ENCODE results near the gene IRF7.

IRF7 gene

DNA sequence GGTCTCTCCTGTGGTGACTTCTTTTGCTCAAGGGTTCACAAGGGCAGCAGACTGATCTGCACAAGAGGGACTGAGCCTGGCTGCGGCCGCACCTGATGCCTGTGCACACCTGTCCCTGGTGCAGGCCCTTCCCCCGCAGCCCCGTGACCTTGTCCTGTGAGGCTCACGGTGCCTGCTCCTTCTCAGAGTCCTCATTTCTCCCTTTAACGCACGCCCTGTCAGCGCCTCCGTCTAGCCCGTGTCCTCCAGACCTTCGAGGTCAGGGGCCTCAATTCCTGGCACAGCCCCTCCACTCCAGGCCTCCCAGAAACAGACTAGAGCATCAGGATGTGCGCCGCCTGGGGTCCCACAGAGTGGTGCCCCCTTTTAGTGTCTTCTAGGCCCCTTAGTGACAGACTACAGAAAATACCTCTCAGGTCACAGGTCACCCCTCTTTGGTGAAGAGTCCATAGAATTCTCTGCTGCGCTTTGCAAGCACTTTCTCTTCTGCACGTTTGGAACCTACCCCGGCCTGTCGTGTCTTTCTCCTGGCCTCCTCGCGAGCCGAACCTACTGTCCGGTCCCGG, 20.3 kb upstream of the IRF7 start:
- TF ChIP-seq ZBTB7A (IDR thresholded peaks at IDR 0.05; ENCODE audit: low read depth) = no peak
- no peak for TF ChIP-seq RAD21 (IDR thresholded peaks at IDR 0.05; ENCODE audit: low read depth)
- TF ChIP-seq CEBPB (IDR thresholded peaks at IDR 0.05) = no peak
- no peak for TF ChIP-seq YY1 (IDR thresholded peaks at IDR 0.05; ENCODE audit: low read depth)
- no peak for TF ChIP-seq TCF12 (IDR thresholded peaks at IDR 0.05; ENCODE audit: low read depth)
- TF ChIP-seq FOXM1 (IDR thresholded peaks at IDR 0.05; ENCODE audit: borderline replicate concordance, low read depth) = no peak
- TF ChIP-seq, protein P1, sequence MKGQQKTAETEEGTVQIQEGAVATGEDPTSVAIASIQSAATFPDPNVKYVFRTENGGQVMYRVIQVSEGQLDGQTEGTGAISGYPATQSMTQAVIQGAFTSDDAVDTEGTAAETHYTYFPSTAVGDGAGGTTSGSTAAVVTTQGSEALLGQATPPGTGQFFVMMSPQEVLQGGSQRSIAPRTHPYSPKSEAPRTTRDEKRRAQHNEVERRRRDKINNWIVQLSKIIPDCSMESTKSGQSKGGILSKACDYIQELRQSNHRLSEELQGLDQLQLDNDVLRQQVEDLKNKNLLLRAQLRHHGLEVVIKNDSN (IDR thresholded peaks at IDR 0.05) = no peak
- TF ChIP-seq CREB1 (IDR thresholded peaks at IDR 0.05; ENCODE audit: low read depth) = no peak
- TF ChIP-seq EP300 (IDR thresholded peaks at IDR 0.05; ENCODE audit: borderline replicate concordance) = no peak
- no peak for TF ChIP-seq TEAD4 (IDR thresholded peaks at IDR 0.05)
- TF ChIP-seq, protein P2, sequence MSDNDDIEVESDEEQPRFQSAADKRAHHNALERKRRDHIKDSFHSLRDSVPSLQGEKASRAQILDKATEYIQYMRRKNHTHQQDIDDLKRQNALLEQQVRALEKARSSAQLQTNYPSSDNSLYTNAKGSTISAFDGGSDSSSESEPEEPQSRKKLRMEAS (IDR thresholded peaks at IDR 0.05) = no peak
- no peak for TF ChIP-seq TAF1 (IDR thresholded peaks at IDR 0.05; ENCODE audit: low read depth)
- TF ChIP-seq, protein P3, sequence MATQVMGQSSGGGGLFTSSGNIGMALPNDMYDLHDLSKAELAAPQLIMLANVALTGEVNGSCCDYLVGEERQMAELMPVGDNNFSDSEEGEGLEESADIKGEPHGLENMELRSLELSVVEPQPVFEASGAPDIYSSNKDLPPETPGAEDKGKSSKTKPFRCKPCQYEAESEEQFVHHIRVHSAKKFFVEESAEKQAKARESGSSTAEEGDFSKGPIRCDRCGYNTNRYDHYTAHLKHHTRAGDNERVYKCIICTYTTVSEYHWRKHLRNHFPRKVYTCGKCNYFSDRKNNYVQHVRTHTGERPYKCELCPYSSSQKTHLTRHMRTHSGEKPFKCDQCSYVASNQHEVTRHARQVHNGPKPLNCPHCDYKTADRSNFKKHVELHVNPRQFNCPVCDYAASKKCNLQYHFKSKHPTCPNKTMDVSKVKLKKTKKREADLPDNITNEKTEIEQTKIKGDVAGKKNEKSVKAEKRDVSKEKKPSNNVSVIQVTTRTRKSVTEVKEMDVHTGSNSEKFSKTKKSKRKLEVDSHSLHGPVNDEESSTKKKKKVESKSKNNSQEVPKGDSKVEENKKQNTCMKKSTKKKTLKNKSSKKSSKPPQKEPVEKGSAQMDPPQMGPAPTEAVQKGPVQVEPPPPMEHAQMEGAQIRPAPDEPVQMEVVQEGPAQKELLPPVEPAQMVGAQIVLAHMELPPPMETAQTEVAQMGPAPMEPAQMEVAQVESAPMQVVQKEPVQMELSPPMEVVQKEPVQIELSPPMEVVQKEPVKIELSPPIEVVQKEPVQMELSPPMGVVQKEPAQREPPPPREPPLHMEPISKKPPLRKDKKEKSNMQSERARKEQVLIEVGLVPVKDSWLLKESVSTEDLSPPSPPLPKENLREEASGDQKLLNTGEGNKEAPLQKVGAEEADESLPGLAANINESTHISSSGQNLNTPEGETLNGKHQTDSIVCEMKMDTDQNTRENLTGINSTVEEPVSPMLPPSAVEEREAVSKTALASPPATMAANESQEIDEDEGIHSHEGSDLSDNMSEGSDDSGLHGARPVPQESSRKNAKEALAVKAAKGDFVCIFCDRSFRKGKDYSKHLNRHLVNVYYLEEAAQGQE (IDR thresholded peaks at IDR 0.05; ENCODE audit: low read depth) = no peak
- no peak for TF ChIP-seq NFIC (IDR thresholded peaks at IDR 0.05)
- TF ChIP-seq EGR1 (IDR thresholded peaks at IDR 0.05) = no peak

DNA sequence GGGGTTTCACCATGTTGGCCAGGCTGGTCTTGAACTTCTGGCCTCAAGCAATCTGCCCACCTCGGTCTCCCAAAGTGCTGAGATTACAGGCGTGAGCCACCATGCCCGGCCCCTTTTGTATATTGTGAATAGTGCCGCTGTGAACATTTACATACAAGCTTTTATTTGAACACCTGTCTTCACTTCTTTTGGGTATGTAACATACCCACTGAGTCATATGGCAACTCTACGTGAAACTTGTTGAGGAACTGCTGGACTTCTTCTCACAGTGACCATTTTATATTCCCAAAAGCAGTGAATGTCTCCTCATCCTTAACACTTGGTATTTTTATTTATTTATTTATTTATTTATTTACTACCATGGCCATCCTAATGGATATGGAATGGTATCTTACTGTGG, 15.1 kb upstream of the IRF7 start:
- TF ChIP-seq TCF12 (IDR thresholded peaks at IDR 0.05; ENCODE audit: low read depth) (no peak), YY1 (IDR thresholded peaks at IDR 0.05; ENCODE audit: low read depth) (no peak), ZBTB7A (IDR thresholded peaks at IDR 0.05; ENCODE audit: low read depth) (no peak), RAD21 (IDR thresholded peaks at IDR 0.05; ENCODE audit: low read depth) (no peak), CREB1 (IDR thresholded peaks at IDR 0.05; ENCODE audit: low read depth) (no peak), TAF1 (IDR thresholded peaks at IDR 0.05; ENCODE audit: low read depth) (no peak), FOXM1 (IDR thresholded peaks at IDR 0.05; ENCODE audit: borderline replicate concordance, low read depth) (no peak), EP300 (IDR thresholded peaks at IDR 0.05; ENCODE audit: borderline replicate concordance) (no peak)
- TF ChIP-seq, protein P2 (IDR thresholded peaks at IDR 0.05) = no peak
- TF ChIP-seq, protein P1 (IDR thresholded peaks at IDR 0.05) = no peak

DNA sequence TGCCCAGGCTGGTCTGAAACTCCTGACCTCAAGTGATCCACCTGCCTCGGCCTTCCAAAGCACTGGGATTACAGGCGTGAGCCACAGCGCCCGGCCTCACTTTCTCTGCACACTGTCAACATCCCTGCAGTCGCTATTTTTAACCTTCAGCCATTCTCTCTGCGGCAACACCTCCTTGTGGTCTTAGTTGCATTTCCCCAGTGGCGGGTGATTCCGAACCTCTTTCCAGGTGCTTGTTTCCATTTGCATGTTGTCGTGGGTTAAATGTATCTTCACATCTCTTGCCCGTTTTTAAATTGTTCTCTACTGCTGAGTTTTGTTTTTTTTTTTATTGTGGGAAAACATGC, 13.5 kb upstream of the IRF7 start:
- TF ChIP-seq CREB1 (IDR thresholded peaks at IDR 0.05; ENCODE audit: low read depth) (no peak), ZBTB7A (IDR thresholded peaks at IDR 0.05; ENCODE audit: low read depth) (no peak), TCF12 (IDR thresholded peaks at IDR 0.05; ENCODE audit: low read depth) (no peak), TAF1 (IDR thresholded peaks at IDR 0.05; ENCODE audit: low read depth) (no peak), EGR1 (IDR thresholded peaks at IDR 0.05) (no peak), YY1 (IDR thresholded peaks at IDR 0.05; ENCODE audit: low read depth) (no peak), CEBPB (IDR thresholded peaks at IDR 0.05) (no peak)
- TF ChIP-seq, protein P1 (IDR thresholded peaks at IDR 0.05) = no peak

DNA sequence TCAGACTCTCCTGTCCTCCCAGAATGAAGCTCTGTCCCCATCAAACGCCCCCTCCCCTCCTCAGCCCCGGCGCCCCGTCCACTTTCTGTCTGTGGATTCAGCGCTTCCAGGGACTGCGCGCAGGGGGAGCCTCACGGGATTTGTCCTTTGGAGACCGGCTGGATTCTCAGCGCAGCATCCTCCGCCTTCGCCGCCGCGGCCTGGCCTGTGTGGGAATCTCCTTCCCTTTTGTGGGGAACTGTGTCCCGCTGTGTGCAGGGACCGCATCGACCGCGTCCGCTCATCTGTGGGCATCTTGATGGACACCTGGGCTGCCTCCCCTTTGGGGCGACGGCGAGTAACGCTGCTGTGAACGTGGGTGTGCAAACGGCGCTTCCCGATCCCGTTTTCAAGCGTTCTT, 12.3 kb upstream of the IRF7 start:
- TF ChIP-seq EP300 (IDR thresholded peaks at IDR 0.05; ENCODE audit: borderline replicate concordance) (no peak), TAF1 (IDR thresholded peaks at IDR 0.05; ENCODE audit: low read depth) (no peak), YY1 (IDR thresholded peaks at IDR 0.05; ENCODE audit: low read depth) (no peak), RAD21 (IDR thresholded peaks at IDR 0.05; ENCODE audit: low read depth) (no peak), NFIC (IDR thresholded peaks at IDR 0.05) (no peak), EGR1 (IDR thresholded peaks at IDR 0.05) (no peak), TCF12 (IDR thresholded peaks at IDR 0.05; ENCODE audit: low read depth) (no peak), CREB1 (IDR thresholded peaks at IDR 0.05; ENCODE audit: low read depth) (no peak)
- TF ChIP-seq, protein P3 (IDR thresholded peaks at IDR 0.05; ENCODE audit: low read depth) = no peak
- TF ChIP-seq, protein P1 (IDR thresholded peaks at IDR 0.05) = no peak

DNA sequence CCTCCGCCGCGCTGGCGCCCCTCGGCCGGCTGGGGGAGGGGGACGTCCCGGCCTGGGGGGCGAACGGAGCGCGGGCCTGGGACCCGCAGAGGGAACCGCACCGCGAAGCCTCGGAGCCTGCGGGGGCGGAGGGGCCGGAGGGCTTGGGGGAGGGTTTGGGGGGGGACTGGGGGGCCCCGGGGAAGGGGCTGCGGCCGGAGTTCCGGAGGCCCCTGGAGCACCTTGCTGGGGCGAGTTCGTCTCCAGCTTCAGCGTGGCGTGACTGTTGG, 11.5 kb upstream of the IRF7 start:
- no peak for TF ChIP-seq NFIC (IDR thresholded peaks at IDR 0.05)
- TF ChIP-seq TAF1 (IDR thresholded peaks at IDR 0.05; ENCODE audit: low read depth) = no peak
- no peak for TF ChIP-seq TEAD4 (IDR thresholded peaks at IDR 0.05)
- no peak for TF ChIP-seq EGR1 (IDR thresholded peaks at IDR 0.05)
- TF ChIP-seq ZBTB7A (IDR thresholded peaks at IDR 0.05; ENCODE audit: low read depth) = no peak
- no peak for TF ChIP-seq CEBPB (IDR thresholded peaks at IDR 0.05)
- no peak for TF ChIP-seq EP300 (IDR thresholded peaks at IDR 0.05; ENCODE audit: borderline replicate concordance)
- no peak for TF ChIP-seq TCF12 (IDR thresholded peaks at IDR 0.05; ENCODE audit: low read depth)
- TF ChIP-seq YY1 (IDR thresholded peaks at IDR 0.05; ENCODE audit: low read depth) = no peak
- TF ChIP-seq, protein P3 (IDR thresholded peaks at IDR 0.05; ENCODE audit: low read depth) = no peak
- no peak for TF ChIP-seq CREB1 (IDR thresholded peaks at IDR 0.05; ENCODE audit: low read depth)
- no peak for TF ChIP-seq FOXM1 (IDR thresholded peaks at IDR 0.05; ENCODE audit: borderline replicate concordance, low read depth)
- TF ChIP-seq, protein P1 (IDR thresholded peaks at IDR 0.05) = no peak
- no peak for TF ChIP-seq RAD21 (IDR thresholded peaks at IDR 0.05; ENCODE audit: low read depth)
- TF ChIP-seq, protein P2 (IDR thresholded peaks at IDR 0.05) = no peak
